HG02642 (cell line): ENCODE data around the gene HAO2.

ENCODE experiments used
- ATAC-seq: cut with Tn5 transposase; IDR thresholded peaks from one replicate; pipeline ENCODE4 v1.9.1; 2021; ENCODE audit warnings: mild to moderate bottlenecking; ENCODE audit not compliant: unreplicated experiment, poor library complexity

The HAO2 gene

GRCh38 chr1:119428991-119429390 is 60.4 kb downstream of the HAO2 start:
- no peak for ATAC-seq

- ATAC-seq: no peak
These were observed 61.1 kb downstream of the HAO2 start for GRCh38 chr1:119429687-119430086.

- ATAC-seq: no peak
These were observed 61.9 kb downstream of the HAO2 start for GRCh38 chr1:119430486-119430885.

GRCh38 chr1:119431836-119432235 is 63.3 kb downstream of the HAO2 start:
- ATAC-seq: no peak

GRCh38 chr1:119435052-119435451 is 66.5 kb downstream of the HAO2 start:
- no peak for ATAC-seq

- no peak for ATAC-seq
These were observed 70.2 kb downstream of the HAO2 start for GRCh38 chr1:119438761-119439160.

GRCh38 chr1:119440721-119441307 is 72.2 kb downstream of the HAO2 start:
- ATAC-seq: no peak

- no peak for ATAC-seq
These were observed 74.2 kb downstream of the HAO2 start for GRCh38 chr1:119442756-119443155.
